ENCODE measurements around the gene CD2AP. TPM values are rescaled to one million over a fixed set of nuclear protein-coding genes. Genes with fewer than 3 reads are reported as not detected.

The CD2AP gene
- total RNA-seq (10 to 100 TPM; 25.2 to 33.4 TPM), polyA plus RNA-seq (10 to 100 TPM in 1 of 2 donors, 1 to 10 TPM in 1; 6.8 to 19.2 TPM)
- long read RNA-seq, donor 1, partial matches to known transcripts: 6 of 12 reads
- long read RNA-seq, donor 1, other reads (novel, unspliced or antisense): 6 of 12 reads
- long read RNA-seq, donor 2, full-length matches to known transcripts: 7 of 21 reads
- long read RNA-seq, donor 2, partial matches to known transcripts: 5 of 21 reads
- long read RNA-seq, donor 2, other reads (novel, unspliced or antisense): 9 of 21 reads

GRCh38 chr6:47477497-47478232 is at the start of gene CD2AP:
CD2AP (plus strand) TSS chr6:47477789; CDS start chr6:47478245, 456 bp downstream.
- 0% methylated on average over 48 to 83 of the region's 83 CpGs for WGBS, 2 donors
- intact Hi-C loops (cut with DNase I): loop anchor here in 1 of 2 donors (10.0 kb wide), 1 partner anchor 63 kb away; no protein-coding TSS in a partner anchor

GRCh38 chr6:47428288-47428687 is 49.3 kb upstream of the CD2AP start:
- DNase-seq (no peak), ATAC-seq (ENCODE audit: low FRiP score) (no peak)
- intact Hi-C loops (cut with DNase I): no loop called here
- H3K27me3 ChIP-seq (ENCODE audit: control insufficient read depth in 1 of 2, insufficient read depth in 2 of 2, low read length in 1 of 2): no peaks in the 10 kb centered on the region
- peaks cover 2% of the 10 kb centered on the region for H3K9me3 ChIP-seq (ENCODE audit: control insufficient read depth, low read length)
- no peak overlapping the region for H3K27ac ChIP-seq (ENCODE audit: low read depth in 1 of 2, low read length in 2 of 2)
- no peak overlapping the region for H3K4me3 ChIP-seq (ENCODE audit: low read length in 2 of 2)
- WGBS, 2 donors: 60 to 93% methylated on average over 2 of the region's 2 CpGs
- no peaks in the 10 kb centered on the region for H3K36me3 ChIP-seq (ENCODE audit: control insufficient read depth in 1 of 2, insufficient read depth in 2 of 2, low read length in 1 of 2)
- H3K4me1 ChIP-seq (ENCODE audit: control insufficient read depth in 1 of 2, insufficient read depth in 2 of 2, low read length in 2 of 2): no peaks in the 10 kb centered on the region

More at GRCh38 chr6:47477497-47478232, at the start of gene CD2AP:
- Histone ChIP-seq H3K9me3 (ENCODE audit: control insufficient read depth, low read length) (no peaks in the 10 kb centered on the region), H3K36me3 (ENCODE audit: control insufficient read depth in 1 of 2, insufficient read depth in 2 of 2, low read length in 1 of 2) (no peaks in the 10 kb centered on the region), H3K4me1 (ENCODE audit: control insufficient read depth in 1 of 2, insufficient read depth in 2 of 2, low read length in 2 of 2) (no peaks in the 10 kb centered on the region), H3K27ac (ENCODE audit: low read depth in 1 of 2, low read length in 2 of 2) (peak within 1 kb of the TSS; percentile 45 to 87), H3K4me3 (ENCODE audit: low read length in 2 of 2) (peak within 1 kb of the TSS; percentile 50 to 88), H3K27me3 (ENCODE audit: control insufficient read depth in 1 of 2, insufficient read depth in 2 of 2, low read length in 1 of 2) (no peaks in the 10 kb centered on the region)
- ATAC-seq (ENCODE audit: low FRiP score) (peak; percentile 95), DNase-seq (peak; percentile 87 to 95)

GRCh38 chr6:47428746-47429664 is 48.6 kb upstream of the CD2AP start:
- no peak overlapping the region for H3K27ac ChIP-seq (ENCODE audit: low read depth in 1 of 2, low read length in 2 of 2)
- peaks cover 2% of the 10 kb centered on the region for H3K9me3 ChIP-seq (ENCODE audit: control insufficient read depth, low read length)
- WGBS, 2 donors: 64 to 76% methylated on average over 2 of the region's 2 CpGs
- DNase-seq: no peak
- H3K4me3 ChIP-seq (ENCODE audit: low read length in 2 of 2): no peak overlapping the region
- H3K4me1 ChIP-seq (ENCODE audit: control insufficient read depth in 1 of 2, insufficient read depth in 2 of 2, low read length in 2 of 2): no peaks in the 10 kb centered on the region
- ATAC-seq (ENCODE audit: low FRiP score): no peak
- no peaks in the 10 kb centered on the region for H3K36me3 ChIP-seq (ENCODE audit: control insufficient read depth in 1 of 2, insufficient read depth in 2 of 2, low read length in 1 of 2)
- intact Hi-C loops (cut with DNase I): no loop called here
- H3K27me3 ChIP-seq (ENCODE audit: control insufficient read depth in 1 of 2, insufficient read depth in 2 of 2, low read length in 1 of 2): no peaks in the 10 kb centered on the region

- Histone ChIP-seq H3K27me3 (ENCODE audit: control insufficient read depth in 1 of 2, insufficient read depth in 2 of 2, low read length in 1 of 2) (no peaks in the 10 kb centered on the region), H3K9me3 (ENCODE audit: control insufficient read depth, low read length) (no peaks in the 10 kb centered on the region), H3K4me3 (ENCODE audit: low read length in 2 of 2) (no peak overlapping the region), H3K27ac (ENCODE audit: low read depth in 1 of 2, low read length in 2 of 2) (no peak overlapping the region), H3K4me1 (ENCODE audit: control insufficient read depth in 1 of 2, insufficient read depth in 2 of 2, low read length in 2 of 2) (no peaks in the 10 kb centered on the region), H3K36me3 (ENCODE audit: control insufficient read depth in 1 of 2, insufficient read depth in 2 of 2, low read length in 1 of 2) (no peaks in the 10 kb centered on the region)
- intact Hi-C loops (cut with DNase I): no loop called here
- DNase-seq: no peak
- WGBS, 2 donors: 44 to 61% methylated on average over 2 of the region's 2 CpGs
- ATAC-seq (ENCODE audit: low FRiP score): no peak
These were observed 43.0 kb upstream of the CD2AP start for GRCh38 chr6:47434372-47435253.

GRCh38 chr6:47435254-47435612 is 42.4 kb upstream of the CD2AP start:
- no peaks in the 10 kb centered on the region for H3K4me1 ChIP-seq (ENCODE audit: control insufficient read depth in 1 of 2, insufficient read depth in 2 of 2, low read length in 2 of 2)
- intact Hi-C loops (cut with DNase I): no loop called here
- DNase-seq (no peak), ATAC-seq (ENCODE audit: low FRiP score) (no peak)
- no peaks in the 10 kb centered on the region for H3K9me3 ChIP-seq (ENCODE audit: control insufficient read depth, low read length)
- H3K36me3 ChIP-seq (ENCODE audit: control insufficient read depth in 1 of 2, insufficient read depth in 2 of 2, low read length in 1 of 2): no peaks in the 10 kb centered on the region
- no peak overlapping the region for H3K4me3 ChIP-seq (ENCODE audit: low read length in 2 of 2)
- WGBS, 2 donors: 88 to 94% methylated on average over 2 of the region's 2 CpGs
- no peak overlapping the region for H3K27ac ChIP-seq (ENCODE audit: low read depth in 1 of 2, low read length in 2 of 2)
- H3K27me3 ChIP-seq (ENCODE audit: control insufficient read depth in 1 of 2, insufficient read depth in 2 of 2, low read length in 1 of 2): no peaks in the 10 kb centered on the region

- 56 to 58% methylated on average over 4 of the region's 4 CpGs for WGBS, 2 donors
- Histone ChIP-seq H3K4me3 (ENCODE audit: low read length in 2 of 2) (no peak overlapping the region), H3K27ac (ENCODE audit: low read depth in 1 of 2, low read length in 2 of 2) (no peak overlapping the region), H3K4me1 (ENCODE audit: control insufficient read depth in 1 of 2, insufficient read depth in 2 of 2, low read length in 2 of 2) (no peaks in the 10 kb centered on the region), H3K9me3 (ENCODE audit: control insufficient read depth, low read length) (no peaks in the 10 kb centered on the region), H3K27me3 (ENCODE audit: control insufficient read depth in 1 of 2, insufficient read depth in 2 of 2, low read length in 1 of 2) (no peaks in the 10 kb centered on the region), H3K36me3 (ENCODE audit: control insufficient read depth in 1 of 2, insufficient read depth in 2 of 2, low read length in 1 of 2) (no peaks in the 10 kb centered on the region)
- DNase-seq (no peak), ATAC-seq (ENCODE audit: low FRiP score) (no peak)
- intact Hi-C loops (cut with DNase I): no loop called here
These were observed 40.0 kb upstream of the CD2AP start for GRCh38 chr6:47437592-47437991.

- Histone ChIP-seq H3K4me3 (ENCODE audit: low read length in 2 of 2) (no peak overlapping the region), H3K9me3 (ENCODE audit: control insufficient read depth, low read length) (no peaks in the 10 kb centered on the region), H3K36me3 (ENCODE audit: control insufficient read depth in 1 of 2, insufficient read depth in 2 of 2, low read length in 1 of 2) (no peaks in the 10 kb centered on the region), H3K27me3 (ENCODE audit: control insufficient read depth in 1 of 2, insufficient read depth in 2 of 2, low read length in 1 of 2) (no peaks in the 10 kb centered on the region), H3K27ac (ENCODE audit: low read depth in 1 of 2, low read length in 2 of 2) (no peak overlapping the region), H3K4me1 (ENCODE audit: control insufficient read depth in 1 of 2, insufficient read depth in 2 of 2, low read length in 2 of 2) (no peaks in the 10 kb centered on the region)
- WGBS, 2 donors: 89 to 93% methylated on average over 8 of the region's 8 CpGs
- DNase-seq (peak in 1 of 2 donors; percentile 74), ATAC-seq (ENCODE audit: low FRiP score) (no peak)
- intact Hi-C loops (cut with DNase I): no loop called here
These were observed 38.9 kb upstream of the CD2AP start for GRCh38 chr6:47438481-47439347.

Measured in aorta (tissue), 5 donors.